ENCODE measurements around the gene CDKL5.

The CDKL5 gene

DNA sequence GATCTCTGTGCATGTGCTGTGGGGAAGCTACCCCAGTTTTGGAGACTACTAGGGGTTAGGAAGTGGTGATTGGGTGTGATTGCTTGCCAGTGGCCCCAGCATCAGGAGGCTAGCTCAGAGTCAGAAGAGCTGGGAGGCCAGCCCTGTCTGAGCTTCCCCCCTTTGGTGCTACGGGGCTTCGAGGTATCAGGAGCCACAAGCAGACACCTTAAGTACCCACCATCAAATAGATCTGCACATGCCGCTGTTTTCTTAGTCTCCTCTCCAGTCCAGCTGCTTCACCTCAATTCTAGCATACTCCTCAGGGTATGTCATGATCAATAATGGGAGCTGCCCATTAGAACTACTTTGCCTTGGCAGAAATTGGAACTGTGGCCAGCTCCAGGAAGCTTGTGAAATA, 271.2 kb downstream of the CDKL5 start:
- DNase-seq (ENCODE audit: low read depth in 2 of 2): no peak

DNA sequence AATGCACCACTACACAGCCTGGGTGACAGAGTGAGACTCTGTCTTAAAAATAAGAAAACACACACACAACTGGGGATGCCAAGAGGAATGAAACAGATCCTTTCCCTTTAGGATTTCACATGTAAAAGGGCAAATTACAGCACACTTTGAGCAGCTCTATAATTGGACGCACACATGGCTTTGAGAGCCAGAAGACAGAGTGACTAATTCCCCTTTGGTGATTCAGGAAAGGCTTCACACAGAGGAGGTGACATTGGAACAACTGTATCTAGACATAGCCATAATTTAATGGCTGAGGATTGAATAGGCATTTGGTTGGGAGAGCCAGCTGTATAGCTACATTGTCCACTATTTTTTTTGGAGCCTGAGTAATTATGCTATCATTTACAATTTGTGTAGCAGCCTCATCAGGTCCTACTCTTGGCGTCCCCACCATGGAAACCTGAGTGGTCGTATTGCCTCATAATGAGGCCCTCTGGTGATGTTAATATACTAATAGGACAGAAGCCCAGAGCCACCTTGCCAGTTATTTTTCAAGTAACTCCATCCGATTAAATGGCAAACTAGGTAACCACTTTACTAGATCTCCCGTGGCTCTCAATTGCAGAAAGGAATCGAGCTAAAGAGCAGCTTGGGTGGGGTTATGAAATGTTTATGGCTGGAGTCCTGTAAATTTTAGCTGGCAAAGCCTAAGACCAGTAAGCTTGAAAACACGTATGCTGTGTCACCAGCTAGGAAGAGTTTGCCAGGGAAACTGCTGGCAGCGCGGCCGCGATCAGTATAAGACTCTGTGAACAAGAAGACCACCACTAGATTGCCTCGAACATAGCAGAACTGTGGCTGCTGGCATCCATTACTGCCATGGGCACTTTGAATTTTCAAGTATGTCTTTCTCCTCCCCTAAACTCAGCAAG, 273.6 kb downstream of the CDKL5 start:
- DNase-seq (ENCODE audit: low read depth in 2 of 2): no peak

DNA sequence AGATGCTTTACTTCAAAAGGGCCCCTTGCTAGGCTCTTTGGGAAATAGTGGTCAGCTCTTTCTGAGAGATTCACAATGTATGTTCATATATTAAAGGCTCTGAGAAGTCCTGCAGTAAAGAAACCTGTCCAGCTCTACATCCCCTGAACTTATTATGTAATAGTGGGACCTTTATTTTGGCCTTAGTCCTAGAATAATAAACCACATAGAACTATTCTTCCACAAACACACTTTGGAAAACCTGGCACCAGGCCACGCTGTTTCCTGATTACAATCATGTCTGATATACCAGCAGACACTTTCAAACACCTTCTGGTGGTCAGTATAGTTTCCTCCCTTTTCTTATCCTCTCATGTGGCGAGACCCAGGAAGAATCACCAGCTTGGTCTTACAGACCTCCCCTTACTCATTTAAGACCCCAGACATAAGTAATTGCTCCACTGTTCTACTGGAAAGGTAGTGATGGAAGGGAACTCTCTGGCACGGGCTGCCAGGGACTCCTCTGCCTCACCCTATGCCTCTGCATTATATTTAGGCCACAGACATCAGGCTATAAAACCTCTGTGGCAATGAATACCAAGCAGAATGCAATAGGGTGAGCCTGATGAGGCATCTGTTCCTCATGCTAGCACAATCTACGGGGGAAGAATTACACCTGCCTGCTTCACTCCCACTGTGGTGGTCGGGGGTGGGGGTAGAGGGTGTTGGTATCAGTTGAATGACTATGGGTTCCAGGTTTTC, 276.4 kb downstream of the CDKL5 start:
- DNase-seq (ENCODE audit: low read depth in 2 of 2): no peak

DNA sequence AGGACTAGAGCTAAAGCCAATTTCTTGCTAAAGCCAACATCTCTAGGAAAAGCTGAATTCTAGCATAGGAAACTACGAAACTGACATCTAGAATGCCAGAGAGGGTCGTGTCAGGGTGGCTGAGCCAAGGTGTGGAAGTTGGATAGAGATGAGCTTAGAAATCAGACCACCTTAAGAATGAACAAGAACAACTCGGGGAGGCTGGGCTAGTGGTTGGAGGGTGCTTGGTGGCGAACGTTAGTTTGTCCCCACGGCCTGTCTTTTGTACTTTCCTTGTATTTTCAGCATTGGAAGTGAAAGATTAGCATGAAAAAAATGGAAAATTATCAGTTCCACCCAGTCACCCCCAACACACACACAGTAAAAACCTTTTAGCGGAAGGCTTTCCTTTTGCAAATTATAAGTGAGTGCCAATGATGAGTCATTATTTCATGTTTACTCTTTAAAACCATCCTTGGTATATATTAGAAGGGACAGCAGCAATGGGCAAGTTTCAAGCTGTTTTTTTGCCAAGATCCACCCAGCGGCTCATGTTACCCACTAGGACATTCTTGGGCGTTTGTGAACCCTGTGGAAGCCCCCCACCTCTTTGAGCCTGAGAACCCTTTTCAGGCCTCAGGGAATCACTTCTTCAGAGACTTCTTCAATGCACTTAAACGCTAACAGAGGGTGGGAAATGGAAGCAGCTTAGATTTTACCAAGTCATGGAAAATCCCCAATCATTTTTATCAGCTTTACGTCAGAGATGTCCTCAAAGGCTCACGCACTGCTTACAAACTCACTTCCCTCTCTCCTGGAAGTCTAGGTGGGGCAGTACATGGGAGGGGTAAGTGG, 277.2 kb downstream of the CDKL5 start:
- DNase-seq (ENCODE audit: low read depth in 2 of 2): no peak

All from activated CD8-positive, alpha-beta memory T cell treated with anti-CD3 and anti-CD28 coated beads for 4 hours (primary cell).